ENCODE measurements around the gene TAF10. TPM values are rescaled to one million over a fixed set of nuclear protein-coding genes. Genes with fewer than 3 reads are reported as not detected.

TAF10 gene
- total RNA-seq, 4 donors from 2014 or later, result 55.9 to 90.8 (median 74.5) TPM

DNA sequence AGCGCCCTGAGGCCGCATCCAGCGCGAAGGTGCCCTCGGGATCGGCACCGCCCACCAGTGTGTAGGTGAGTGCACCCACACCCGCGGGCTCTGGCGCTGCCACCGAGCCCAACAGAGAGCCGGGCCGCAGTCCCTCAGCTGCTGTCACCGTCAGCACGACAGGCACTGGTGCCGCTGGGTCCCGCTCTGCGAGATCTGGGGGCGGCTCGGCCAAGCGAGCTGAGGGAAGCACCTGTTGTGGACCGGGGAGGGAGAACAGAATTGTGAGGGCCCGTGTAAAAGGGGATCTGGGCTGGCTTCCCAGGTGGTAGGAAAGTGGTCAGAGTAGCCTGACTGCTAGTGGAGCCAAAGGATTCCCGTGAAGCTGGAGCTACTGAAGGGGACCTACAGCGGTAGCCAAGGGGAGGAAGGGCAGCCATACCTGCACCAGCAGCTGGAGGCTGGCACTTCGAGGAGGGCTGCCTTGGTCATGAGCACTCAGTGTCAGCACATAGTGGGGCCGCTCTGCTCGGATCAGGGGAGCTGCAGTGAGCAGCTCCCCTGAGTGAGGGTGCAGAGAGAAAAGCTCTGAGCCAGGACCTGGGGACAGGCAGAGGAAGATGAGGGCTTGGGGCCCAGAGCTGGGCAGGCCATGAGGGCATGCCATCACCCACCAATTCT is 18.7 kb upstream of the TAF10 start:
- TF ChIP-seq POLR2A (IDR thresholded peaks at IDR 0.05), result no peak
- TF ChIP-seq, protein P1, sequence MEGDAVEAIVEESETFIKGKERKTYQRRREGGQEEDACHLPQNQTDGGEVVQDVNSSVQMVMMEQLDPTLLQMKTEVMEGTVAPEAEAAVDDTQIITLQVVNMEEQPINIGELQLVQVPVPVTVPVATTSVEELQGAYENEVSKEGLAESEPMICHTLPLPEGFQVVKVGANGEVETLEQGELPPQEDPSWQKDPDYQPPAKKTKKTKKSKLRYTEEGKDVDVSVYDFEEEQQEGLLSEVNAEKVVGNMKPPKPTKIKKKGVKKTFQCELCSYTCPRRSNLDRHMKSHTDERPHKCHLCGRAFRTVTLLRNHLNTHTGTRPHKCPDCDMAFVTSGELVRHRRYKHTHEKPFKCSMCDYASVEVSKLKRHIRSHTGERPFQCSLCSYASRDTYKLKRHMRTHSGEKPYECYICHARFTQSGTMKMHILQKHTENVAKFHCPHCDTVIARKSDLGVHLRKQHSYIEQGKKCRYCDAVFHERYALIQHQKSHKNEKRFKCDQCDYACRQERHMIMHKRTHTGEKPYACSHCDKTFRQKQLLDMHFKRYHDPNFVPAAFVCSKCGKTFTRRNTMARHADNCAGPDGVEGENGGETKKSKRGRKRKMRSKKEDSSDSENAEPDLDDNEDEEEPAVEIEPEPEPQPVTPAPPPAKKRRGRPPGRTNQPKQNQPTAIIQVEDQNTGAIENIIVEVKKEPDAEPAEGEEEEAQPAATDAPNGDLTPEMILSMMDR (IDR thresholded peaks at IDR 0.05), result no peak
- Histone ChIP-seq H3K4me3 (peak overlapping the region in 2 of 4 donors; percentile 38 to 47), H3K9me3 (no peaks in the 10 kb centered on the region), H3K27me3 (no peaks in the 10 kb centered on the region), H3K36me3 (peaks cover 0 to 36% (median 0%) of the 10 kb centered on the region in 3 donors), H3K27ac (no peak overlapping the region), H3K4me1 (peaks cover 0 to 9% (median 3%) of the 10 kb centered on the region in 4 donors)
- DNase-seq, result no peak

DNA sequence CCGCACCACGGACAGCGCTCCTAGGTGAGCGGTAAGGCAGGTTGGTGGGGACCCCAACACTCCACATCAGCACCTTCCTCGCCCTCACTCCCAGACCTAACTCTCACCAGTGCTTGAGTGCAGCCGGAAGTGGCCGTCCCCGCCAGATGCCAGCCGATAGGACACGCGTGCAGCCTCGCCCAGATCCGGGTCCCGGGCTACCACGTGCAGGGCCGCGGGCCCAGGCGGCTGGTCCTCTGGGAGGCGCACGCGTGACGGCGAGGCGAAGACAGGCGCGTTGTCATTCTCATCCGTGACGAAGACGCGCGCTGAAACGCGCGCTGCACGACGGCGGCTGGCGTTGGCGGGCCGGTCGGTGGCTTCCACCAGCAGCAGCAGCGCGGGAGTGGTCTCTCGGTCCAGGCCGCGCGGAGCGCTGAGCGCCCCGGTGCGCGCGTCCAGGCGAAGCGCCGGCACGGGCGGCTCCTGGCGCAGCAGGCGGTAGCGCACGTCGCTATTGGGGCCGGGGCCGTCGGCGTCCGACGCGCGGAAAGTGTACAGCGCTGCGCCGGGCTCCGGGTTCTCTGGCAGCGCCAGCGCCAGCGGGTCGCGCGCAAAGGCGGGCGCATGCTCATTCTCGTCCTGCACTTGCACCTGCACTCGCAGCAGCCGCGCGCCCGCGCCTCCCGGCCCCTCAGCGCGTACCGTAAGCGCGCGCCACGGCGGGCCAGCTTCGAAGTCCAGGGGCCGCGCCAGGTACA is 18.0 kb upstream of the TAF10 start:
- TF ChIP-seq POLR2A (IDR thresholded peaks at IDR 0.05), result no peak
- TF ChIP-seq, protein P1 (IDR thresholded peaks at IDR 0.05), result no peak
- H3K4me3 ChIP-seq, result peak overlapping the region in 2 of 4 donors; percentile 38 to 47
- peaks cover 0 to 7% (median under 1%) of the 10 kb centered on the region in 4 donors for H3K4me1 ChIP-seq
- peaks cover 0 to 43% (median 0%) of the 10 kb centered on the region in 3 donors for H3K36me3 ChIP-seq
- H3K9me3 ChIP-seq, result no peaks in the 10 kb centered on the region
- no peaks in the 10 kb centered on the region for H3K27me3 ChIP-seq
- no peak for DNase-seq
- no peak overlapping the region for H3K27ac ChIP-seq

DNA sequence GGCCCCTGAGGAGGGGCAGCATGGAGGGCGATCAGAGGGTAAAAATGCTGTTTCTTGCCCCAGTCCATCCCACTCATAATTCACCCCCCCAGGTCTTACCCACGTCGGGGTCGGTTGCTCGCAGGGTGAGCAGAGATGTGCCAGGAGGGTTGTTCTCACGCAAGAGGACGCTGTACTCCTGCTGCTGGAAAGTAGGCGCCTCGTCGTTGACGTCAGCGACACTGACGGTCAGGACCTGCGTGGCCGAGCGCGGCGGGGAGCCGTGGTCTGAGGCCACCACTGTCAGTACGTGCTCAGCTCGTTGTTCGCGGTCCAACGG is 17.5 kb upstream of the TAF10 start:
- peaks cover 0 to 7% (median 0%) of the 10 kb centered on the region in 4 donors for H3K4me1 ChIP-seq
- H3K4me3 ChIP-seq, result no peak overlapping the region
- no peaks in the 10 kb centered on the region for H3K27me3 ChIP-seq
- H3K27ac ChIP-seq, result no peak overlapping the region
- TF ChIP-seq, protein P1 (IDR thresholded peaks at IDR 0.05), result no peak
- TF ChIP-seq POLR2A (IDR thresholded peaks at IDR 0.05), result no peak
- H3K9me3 ChIP-seq, result no peaks in the 10 kb centered on the region
- H3K36me3 ChIP-seq, result peaks cover 0 to 44% (median 0%) of the 10 kb centered on the region in 3 donors
- DNase-seq, result no peak

DNA sequence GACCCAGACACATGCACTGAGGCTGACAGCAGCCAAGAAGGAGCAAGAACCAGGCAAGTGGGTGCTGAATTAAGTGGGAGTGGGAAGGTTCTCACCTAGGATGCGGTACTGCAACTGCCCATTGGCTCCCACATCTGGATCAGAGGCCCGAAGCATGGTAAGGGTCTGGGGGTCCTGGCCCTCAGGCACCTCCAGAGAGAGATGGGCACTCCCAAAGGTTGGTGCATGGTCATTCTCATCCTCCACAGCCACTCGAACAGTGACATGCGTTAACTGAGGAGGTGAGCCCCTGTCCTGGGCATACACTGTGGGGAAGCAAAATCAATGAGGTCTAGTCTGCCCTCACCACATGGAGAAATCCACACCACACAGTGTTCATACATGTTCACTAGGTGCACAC is 16.5 kb upstream of the TAF10 start:
- H3K4me3 ChIP-seq, result no peak overlapping the region
- TF ChIP-seq, protein P1 (IDR thresholded peaks at IDR 0.05), result no peak
- TF ChIP-seq POLR2A (IDR thresholded peaks at IDR 0.05), result no peak
- no peak overlapping the region for H3K27ac ChIP-seq
- no peak for DNase-seq
- H3K36me3 ChIP-seq, result peaks cover 0 to 44% (median 0%) of the 10 kb centered on the region in 3 donors
- no peaks in the 10 kb centered on the region for H3K27me3 ChIP-seq
- H3K4me1 ChIP-seq, result peaks cover 0 to 7% (median 0%) of the 10 kb centered on the region in 4 donors
- H3K9me3 ChIP-seq, result no peaks in the 10 kb centered on the region

DNA sequence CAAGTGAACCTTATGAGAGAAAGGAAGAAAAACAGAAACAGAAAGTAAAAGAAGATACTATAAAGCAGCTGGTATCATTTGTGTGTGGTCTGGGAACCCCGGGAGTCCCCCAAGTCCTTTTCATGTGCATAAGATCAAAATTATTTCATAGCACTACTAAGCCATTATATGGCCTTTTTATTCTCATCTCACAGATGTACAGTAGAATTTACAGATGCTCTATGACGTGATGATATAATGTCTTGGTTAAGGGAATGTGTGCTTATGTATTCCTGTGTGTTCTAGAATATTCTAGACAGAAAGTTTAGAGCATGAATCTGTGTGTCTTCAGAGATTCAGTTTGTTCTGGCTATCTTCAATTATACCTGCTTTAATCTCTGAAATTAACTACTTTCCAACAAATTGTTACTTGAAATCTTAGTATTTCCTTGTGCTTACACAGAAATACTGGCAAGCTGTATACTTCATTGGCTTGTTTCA is 15.8 kb upstream of the TAF10 start:
- Histone ChIP-seq H3K27ac (peak overlapping the region in 1 of 4 donors; percentile 56), H3K27me3 (no peaks in the 10 kb centered on the region), H3K4me1 (peaks cover 0 to 7% (median 0%) of the 10 kb centered on the region in 4 donors), H3K36me3 (peaks cover 0 to 44% (median 0%) of the 10 kb centered on the region in 3 donors), H3K9me3 (no peaks in the 10 kb centered on the region), H3K4me3 (no peak overlapping the region)
- TF ChIP-seq POLR2A (IDR thresholded peaks at IDR 0.05), result no peak
- TF ChIP-seq, protein P1 (IDR thresholded peaks at IDR 0.05), result no peak
- no peak for DNase-seq
